ENCODE data around the gene GSDME.

GSDME gene

DNA sequence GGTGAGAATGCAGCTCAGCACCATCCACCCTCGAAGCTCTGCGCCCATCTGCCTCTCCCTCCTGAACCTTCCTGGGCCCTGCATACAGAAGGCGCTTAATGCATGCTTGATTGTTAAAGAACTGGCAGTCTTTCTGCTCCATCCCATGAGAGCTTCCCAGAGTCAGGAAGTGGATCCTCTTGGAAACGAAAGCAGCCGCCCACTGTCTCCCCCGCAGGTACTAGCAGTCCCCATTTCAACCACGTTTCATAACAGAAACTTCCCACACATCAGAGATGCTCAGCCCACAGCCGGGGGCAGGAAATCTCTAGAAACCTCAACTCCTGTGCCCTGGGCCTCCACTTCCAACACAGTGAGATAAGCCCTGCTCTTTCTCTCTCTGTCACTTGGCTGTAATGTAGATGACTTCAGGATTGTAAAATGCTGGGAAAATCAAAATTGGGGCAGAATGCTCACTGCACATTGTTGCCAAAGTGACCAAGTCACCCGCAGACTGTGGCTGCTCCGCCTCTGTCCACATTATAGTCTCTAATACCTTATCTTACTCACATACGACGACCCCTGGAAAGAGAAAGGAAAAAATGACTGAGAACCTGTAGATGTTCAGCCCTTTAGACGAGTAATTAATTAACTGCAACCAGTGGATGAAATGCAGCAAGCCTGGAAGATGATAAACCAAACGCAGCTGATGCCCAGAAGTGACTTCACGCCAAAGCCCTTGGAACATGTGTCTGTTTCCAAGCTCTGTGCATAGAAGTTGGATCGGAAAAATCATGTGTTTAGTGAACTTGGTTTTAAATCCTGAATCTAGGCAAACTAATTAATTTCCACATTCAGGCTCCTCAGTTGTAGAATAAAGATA is 28.5 kb downstream of the GSDME start:
- TF ChIP-seq, protein P1, sequence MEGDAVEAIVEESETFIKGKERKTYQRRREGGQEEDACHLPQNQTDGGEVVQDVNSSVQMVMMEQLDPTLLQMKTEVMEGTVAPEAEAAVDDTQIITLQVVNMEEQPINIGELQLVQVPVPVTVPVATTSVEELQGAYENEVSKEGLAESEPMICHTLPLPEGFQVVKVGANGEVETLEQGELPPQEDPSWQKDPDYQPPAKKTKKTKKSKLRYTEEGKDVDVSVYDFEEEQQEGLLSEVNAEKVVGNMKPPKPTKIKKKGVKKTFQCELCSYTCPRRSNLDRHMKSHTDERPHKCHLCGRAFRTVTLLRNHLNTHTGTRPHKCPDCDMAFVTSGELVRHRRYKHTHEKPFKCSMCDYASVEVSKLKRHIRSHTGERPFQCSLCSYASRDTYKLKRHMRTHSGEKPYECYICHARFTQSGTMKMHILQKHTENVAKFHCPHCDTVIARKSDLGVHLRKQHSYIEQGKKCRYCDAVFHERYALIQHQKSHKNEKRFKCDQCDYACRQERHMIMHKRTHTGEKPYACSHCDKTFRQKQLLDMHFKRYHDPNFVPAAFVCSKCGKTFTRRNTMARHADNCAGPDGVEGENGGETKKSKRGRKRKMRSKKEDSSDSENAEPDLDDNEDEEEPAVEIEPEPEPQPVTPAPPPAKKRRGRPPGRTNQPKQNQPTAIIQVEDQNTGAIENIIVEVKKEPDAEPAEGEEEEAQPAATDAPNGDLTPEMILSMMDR (IDR thresholded peaks at IDR 0.05; ENCODE audit: borderline replicate concordance, insufficient read depth, low read depth, low read length), result no peak
- no peak overlapping the region for H3K4me3 ChIP-seq (ENCODE audit: low read depth, low read length)

GRCh38 chr7:24728121-24728500 is 29.2 kb downstream of the GSDME start:
- H3K4me3 ChIP-seq (ENCODE audit: low read depth, low read length), result no peak overlapping the region
- TF ChIP-seq, protein P1 (IDR thresholded peaks at IDR 0.05; ENCODE audit: borderline replicate concordance, insufficient read depth, low read depth, low read length), result no peak

GRCh38 chr7:24727154-24728120 is 29.8 kb downstream of the GSDME start:
- H3K4me3 ChIP-seq (ENCODE audit: low read depth, low read length), result peak overlapping the region; percentile 16
- TF ChIP-seq, protein P1 (IDR thresholded peaks at IDR 0.05; ENCODE audit: borderline replicate concordance, insufficient read depth, low read depth, low read length), result no peak

- no peak overlapping the region for H3K4me3 ChIP-seq (ENCODE audit: low read depth, low read length)
- TF ChIP-seq, protein P1 (IDR thresholded peaks at IDR 0.05; ENCODE audit: borderline replicate concordance, insufficient read depth, low read depth, low read length), result no peak
Measured at GRCh38 chr7:24725554-24726241, 31.6 kb downstream of the GSDME start.

GRCh38 chr7:24724451-24725190 is 32.6 kb downstream of the GSDME start:
- H3K4me3 ChIP-seq (ENCODE audit: low read depth, low read length), result no peak overlapping the region
- TF ChIP-seq, protein P1 (IDR thresholded peaks at IDR 0.05; ENCODE audit: borderline replicate concordance, insufficient read depth, low read depth, low read length), result no peak

GRCh38 chr7:24723178-24723530 is 34.1 kb downstream of the GSDME start:
- TF ChIP-seq, protein P1 (IDR thresholded peaks at IDR 0.05; ENCODE audit: borderline replicate concordance, insufficient read depth, low read depth, low read length), result no peak
- no peak overlapping the region for H3K4me3 ChIP-seq (ENCODE audit: low read depth, low read length)
